ENCODE measurements around the gene PTPRT. TPM values are rescaled to one million over a fixed set of nuclear protein-coding genes. Genes with fewer than 3 reads are reported as not detected.

The PTPRT gene
- total and polyA plus RNA-seq, 4 donors = 0.14 to 2.8 (median 0.40) TPM

DNA sequence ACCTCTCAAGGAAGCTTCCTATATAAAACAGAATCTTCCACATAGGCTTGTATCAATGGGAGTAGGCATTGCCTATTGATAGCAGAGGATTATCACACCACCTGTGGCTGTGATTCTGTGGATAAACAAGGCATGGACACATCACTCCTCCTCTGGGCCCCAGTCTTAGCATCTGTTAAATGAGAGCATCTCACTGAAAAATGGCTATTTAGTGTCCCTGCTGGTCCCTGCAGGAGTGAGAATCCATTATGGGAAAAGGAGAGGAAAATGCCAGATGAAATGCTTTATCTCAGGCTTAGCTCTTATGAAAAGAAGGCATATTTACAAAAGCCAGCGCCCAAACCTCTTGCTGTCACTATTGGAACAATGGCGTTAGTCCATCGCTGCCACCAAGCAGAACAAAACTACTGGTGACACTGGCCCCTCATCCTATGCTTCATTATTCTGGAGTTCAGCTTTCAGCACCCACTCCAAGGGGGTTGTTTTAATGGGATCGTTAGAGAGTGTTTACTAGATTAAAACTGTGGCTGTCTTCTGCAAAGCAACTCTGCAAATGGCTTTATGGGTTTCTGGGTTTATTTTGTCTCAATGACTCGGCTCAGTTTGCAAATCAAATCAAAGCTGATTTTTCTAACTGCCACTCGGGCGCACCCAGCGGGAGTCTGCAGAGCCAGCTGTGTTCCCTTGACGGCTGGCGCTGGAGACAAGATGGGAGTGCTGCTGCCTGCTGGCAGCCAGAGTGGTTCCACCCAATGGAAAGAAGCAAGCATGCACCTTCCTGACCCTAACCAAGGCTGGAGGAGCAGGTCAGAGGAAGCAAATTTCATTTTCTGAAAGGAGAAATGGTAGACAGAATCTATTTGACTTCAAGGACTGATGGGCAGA lies 912.7 kb downstream of the PTPRT start:
- 42% methylated on average over 10 of the region's 10 CpGs for WGBS
- DNase-seq (ENCODE audit: low spot score) = no peak
- no peaks in the 10 kb centered on the region for H3K9me3 ChIP-seq (ENCODE audit: control insufficient read depth in 4 of 4, low read length in 3 of 4)
- no peaks in the 10 kb centered on the region for H3K27me3 ChIP-seq (ENCODE audit: control insufficient read depth in 4 of 4, insufficient read depth in 4 of 4, low read length in 3 of 4)
- H3K27ac ChIP-seq (ENCODE audit: low read depth in 1 of 2, low read length in 2 of 2) = no peak overlapping the region
- no peak overlapping the region for H3K4me3 ChIP-seq (ENCODE audit: low read depth in 1 of 3, low read length in 3 of 3)
- H3K36me3 ChIP-seq (ENCODE audit: control insufficient read depth in 4 of 4, insufficient read depth in 3 of 4, low read depth in 1 of 4, low read length in 3 of 4) = no peaks in the 10 kb centered on the region
- no peak overlapping the region for H3K9ac ChIP-seq (ENCODE audit: low read depth in 1 of 2, low read length in 2 of 2)
- TF ChIP-seq FOXA1 (IDR thresholded peaks at IDR 0.05) (no peak), CTCF (IDR thresholded peaks at IDR 0.05; ENCODE audit: low read depth, low read length, missing input control) (no peak), NR2F2 (IDR thresholded peaks at IDR 0.05) (no peak), RAD21 (IDR thresholded peaks at IDR 0.05) (no peak), TAF1 (conservative IDR thresholded peaks at IDR 0.05) (no peak), MAX (IDR thresholded peaks at IDR 0.05) (no peak), FOXA2 (IDR thresholded peaks at IDR 0.05) (no peak), GABPA (IDR thresholded peaks at IDR 0.05 in 1 of 2, conservative IDR thresholded peaks at IDR 0.05 in 1 of 2) (no peak), RXRA (IDR thresholded peaks at IDR 0.05) (no peak), EGR1 (IDR thresholded peaks at IDR 0.05; ENCODE audit: low read depth in 2 of 2) (no peak), YY1 (IDR thresholded peaks at IDR 0.05) (no peak), JUND (IDR thresholded peaks at IDR 0.05) (no peak), HNF4G (IDR thresholded peaks at IDR 0.05) (no peak), ZBTB33 (IDR thresholded peaks at IDR 0.05) (no peak), HNF4A (conservative IDR thresholded peaks at IDR 0.05) (no peak), SP1 (IDR thresholded peaks at IDR 0.05) (no peak)
- TF ChIP-seq, protein P1, sequence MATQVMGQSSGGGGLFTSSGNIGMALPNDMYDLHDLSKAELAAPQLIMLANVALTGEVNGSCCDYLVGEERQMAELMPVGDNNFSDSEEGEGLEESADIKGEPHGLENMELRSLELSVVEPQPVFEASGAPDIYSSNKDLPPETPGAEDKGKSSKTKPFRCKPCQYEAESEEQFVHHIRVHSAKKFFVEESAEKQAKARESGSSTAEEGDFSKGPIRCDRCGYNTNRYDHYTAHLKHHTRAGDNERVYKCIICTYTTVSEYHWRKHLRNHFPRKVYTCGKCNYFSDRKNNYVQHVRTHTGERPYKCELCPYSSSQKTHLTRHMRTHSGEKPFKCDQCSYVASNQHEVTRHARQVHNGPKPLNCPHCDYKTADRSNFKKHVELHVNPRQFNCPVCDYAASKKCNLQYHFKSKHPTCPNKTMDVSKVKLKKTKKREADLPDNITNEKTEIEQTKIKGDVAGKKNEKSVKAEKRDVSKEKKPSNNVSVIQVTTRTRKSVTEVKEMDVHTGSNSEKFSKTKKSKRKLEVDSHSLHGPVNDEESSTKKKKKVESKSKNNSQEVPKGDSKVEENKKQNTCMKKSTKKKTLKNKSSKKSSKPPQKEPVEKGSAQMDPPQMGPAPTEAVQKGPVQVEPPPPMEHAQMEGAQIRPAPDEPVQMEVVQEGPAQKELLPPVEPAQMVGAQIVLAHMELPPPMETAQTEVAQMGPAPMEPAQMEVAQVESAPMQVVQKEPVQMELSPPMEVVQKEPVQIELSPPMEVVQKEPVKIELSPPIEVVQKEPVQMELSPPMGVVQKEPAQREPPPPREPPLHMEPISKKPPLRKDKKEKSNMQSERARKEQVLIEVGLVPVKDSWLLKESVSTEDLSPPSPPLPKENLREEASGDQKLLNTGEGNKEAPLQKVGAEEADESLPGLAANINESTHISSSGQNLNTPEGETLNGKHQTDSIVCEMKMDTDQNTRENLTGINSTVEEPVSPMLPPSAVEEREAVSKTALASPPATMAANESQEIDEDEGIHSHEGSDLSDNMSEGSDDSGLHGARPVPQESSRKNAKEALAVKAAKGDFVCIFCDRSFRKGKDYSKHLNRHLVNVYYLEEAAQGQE (IDR thresholded peaks at IDR 0.05) = no peak
- TF ChIP-seq, protein P2, sequence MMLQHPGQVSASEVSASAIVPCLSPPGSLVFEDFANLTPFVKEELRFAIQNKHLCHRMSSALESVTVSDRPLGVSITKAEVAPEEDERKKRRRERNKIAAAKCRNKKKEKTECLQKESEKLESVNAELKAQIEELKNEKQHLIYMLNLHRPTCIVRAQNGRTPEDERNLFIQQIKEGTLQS (IDR thresholded peaks at IDR 0.05) = no peak
- H3K4me1 ChIP-seq (ENCODE audit: control insufficient read depth in 4 of 4, insufficient read depth in 4 of 4, low read length in 3 of 4) = no peaks in the 10 kb centered on the region

Measured in liver (tissue), 9 donors.